GM19240 (cell line): ENCODE data around the gene ZNF615.
A peak's percentile ranks its signal among the peaks of the same experiment; 100 is the strongest.
"Not testable (repeated sequence)": the region's sequence is repeated elsewhere in the genome, so short reads cannot be mapped to it uniquely, and the experiment has no call there.

ENCODE experiments used
- DNase-seq: peaks from one replicate; pipeline ENCODE4 v3.0.0; 2011; ENCODE audit warnings: low spot score; ENCODE audit not compliant: insufficient read length

The ZNF615 gene

GRCh38 chr19:52007806-52008557 lies at the start of gene ZNF615:
Gene ZNF615, minus strand, starts transcription at chr19:52008211. Its CDS starts 4,500 bp downstream, at chr19:52003711.
- peak; percentile 42 for DNase-seq

GRCh38 chr19:52056480-52056879 lies 48.5 kb upstream of the ZNF615 start:
- DNase-seq = not testable (repeated sequence)

- not testable (repeated sequence) for DNase-seq
These were observed 43.7 kb upstream of the ZNF615 start for GRCh38 chr19:52051736-52052135.

- peak; percentile 44 for DNase-seq
These were observed 40.8 kb upstream of the ZNF615 start, which contains the start of gene ZNF432 for GRCh38 chr19:52048555-52049501. Gene ZNF432, minus strand, starts transcription at chr19:52048838. Its CDS starts 1,970 bp downstream, at chr19:52046868.

- DNase-seq = no peak
These were observed 31.2 kb upstream of the ZNF615 start for GRCh38 chr19:52039169-52039568.

GRCh38 chr19:52034051-52034728 lies 26.2 kb upstream of the ZNF615 start:
- no peak for DNase-seq

GRCh38 chr19:52028780-52029123 lies 20.7 kb upstream of the ZNF615 start:
- no peak for DNase-seq

GRCh38 chr19:52028027-52028779 lies 20.2 kb upstream of the ZNF615 start, which contains the start of gene ZNF614:
Gene ZNF614, minus strand, starts transcription at chr19:52028379. Its CDS starts 2,634 bp downstream, at chr19:52025745.
- DNase-seq = peak; percentile 85

GRCh38 chr19:52026255-52026990 lies 18.4 kb upstream of the ZNF615 start:
- not testable (repeated sequence) for DNase-seq

GRCh38 chr19:52024478-52024877 lies 16.5 kb upstream of the ZNF615 start:
- DNase-seq = not testable (repeated sequence)

- no peak for DNase-seq
These were observed 14.2 kb upstream of the ZNF615 start for GRCh38 chr19:52022193-52022592.

GRCh38 chr19:52020506-52020905 lies 12.5 kb upstream of the ZNF615 start:
- no peak for DNase-seq

GRCh38 chr19:52010674-52011073 lies 2.7 kb upstream of the ZNF615 start:
- no peak for DNase-seq

GRCh38 chr19:52007451-52007805 lies 583 bp downstream of the ZNF615 start:
- DNase-seq = no peak

GRCh38 chr19:51994048-51994644 lies 13.9 kb downstream of the ZNF615 start:
- DNase-seq = no peak

GRCh38 chr19:51993422-51993821 lies 14.6 kb downstream of the ZNF615 start:
- no peak for DNase-seq

- peak; percentile 49 for DNase-seq
These were observed 21.4 kb downstream of the ZNF615 start, which contains the start of gene ZNF350 for GRCh38 chr19:51986309-51987291. Gene ZNF350, minus strand, starts transcription at chr19:51986840. Its CDS starts 12,480 bp downstream, at chr19:51974360.

GRCh38 chr19:51983361-51983760 lies 24.6 kb downstream of the ZNF615 start:
- no peak for DNase-seq
